ENCODE results near the gene SGPP2.

The SGPP2 gene

DNA sequence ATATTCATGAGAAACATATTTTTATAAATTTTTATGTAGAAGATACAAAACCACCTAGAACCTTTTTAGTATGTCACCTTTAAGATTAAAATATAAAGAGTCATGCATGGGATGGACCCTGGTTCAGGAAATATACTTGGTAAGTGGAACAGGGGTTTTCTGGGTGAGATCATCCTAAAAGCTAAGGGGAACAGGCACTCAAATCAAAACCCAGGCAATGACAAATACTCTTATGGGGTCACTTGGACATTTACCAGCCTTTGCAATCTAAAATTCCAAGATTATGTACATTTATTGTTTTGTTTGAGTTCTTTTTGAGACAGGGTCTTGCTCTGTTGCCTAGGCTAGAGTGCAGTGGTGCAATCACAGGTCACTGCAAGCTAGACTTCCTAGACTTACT lies 65.8 kb downstream of the SGPP2 start:
- TF ChIP-seq, protein P1, sequence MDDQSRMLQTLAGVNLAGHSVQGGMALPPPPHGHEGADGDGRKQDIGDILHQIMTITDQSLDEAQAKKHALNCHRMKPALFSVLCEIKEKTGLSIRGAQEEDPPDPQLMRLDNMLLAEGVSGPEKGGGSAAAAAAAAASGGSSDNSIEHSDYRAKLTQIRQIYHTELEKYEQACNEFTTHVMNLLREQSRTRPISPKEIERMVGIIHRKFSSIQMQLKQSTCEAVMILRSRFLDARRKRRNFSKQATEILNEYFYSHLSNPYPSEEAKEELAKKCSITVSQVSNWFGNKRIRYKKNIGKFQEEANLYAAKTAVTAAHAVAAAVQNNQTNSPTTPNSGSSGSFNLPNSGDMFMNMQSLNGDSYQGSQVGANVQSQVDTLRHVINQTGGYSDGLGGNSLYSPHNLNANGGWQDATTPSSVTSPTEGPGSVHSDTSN (CRISPR knock-in tag; IDR thresholded peaks at IDR 0.05): no peak
- TF ChIP-seq KLF7 (tag by site-specific recombination; IDR thresholded peaks at IDR 0.05; ENCODE audit: borderline replicate concordance) (no peak), ZNF169 (tag by site-specific recombination; IDR thresholded peaks at IDR 0.05) (no peak), ZNF654 (tag by site-specific recombination; IDR thresholded peaks at IDR 0.05; ENCODE audit: low read depth) (no peak)
- ChIA-PET CTCF (interaction anchor here (1.5 to 1.6 kb wide), 2 partner anchors 172 to 465 kb away, joined by 4 to 7 read pairs; no protein-coding TSS in a partner anchor), POLR2A (no interaction called here)
- Histone ChIP-seq H3K9me3 (ENCODE audit: control insufficient read depth, insufficient read depth, low read depth, low read length) (no peaks in the 10 kb centered on the region), H3K4me3 (ENCODE audit: low read depth, low read length) (no peak overlapping the region), H3K27ac (ENCODE audit: extremely low read depth, low read depth, low read length) (no peak overlapping the region), H3K4me1 (ENCODE audit: control insufficient read depth, insufficient read depth, low read length) (no peaks in the 10 kb centered on the region), H3K36me3 (ENCODE audit: control insufficient read depth in 2 of 2, insufficient read depth in 1 of 2, low read length in 2 of 2) (no peaks in the 10 kb centered on the region; a peak in 1 of 3 replicates)

DNA sequence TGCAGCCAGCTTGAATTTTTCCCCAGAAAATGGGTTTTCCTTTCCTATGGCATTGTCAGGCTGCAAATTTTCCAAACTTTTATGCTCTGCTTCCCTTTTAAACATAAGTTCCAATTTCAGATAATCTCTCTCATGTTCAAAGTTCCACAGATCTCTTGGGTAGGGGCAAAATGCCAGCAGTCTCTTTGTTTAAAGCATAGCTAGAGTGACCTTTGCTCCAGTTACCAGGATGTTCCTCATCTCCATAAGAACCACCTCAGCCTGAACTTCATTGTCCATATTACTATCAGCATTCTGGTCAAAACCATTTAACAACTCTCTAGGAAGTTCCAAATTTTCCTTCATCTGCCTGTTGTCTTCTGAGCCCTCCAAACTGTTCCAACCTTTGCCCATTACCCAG lies 68.3 kb downstream of the SGPP2 start:
- H3K36me3 ChIP-seq (ENCODE audit: control insufficient read depth in 2 of 2, insufficient read depth in 1 of 2, low read length in 2 of 2): no peaks in the 10 kb centered on the region; a peak in 1 of 3 replicates
- no peak overlapping the region for H3K4me3 ChIP-seq (ENCODE audit: low read depth, low read length)
- H3K9me3 ChIP-seq (ENCODE audit: control insufficient read depth, insufficient read depth, low read depth, low read length): no peaks in the 10 kb centered on the region
- ChIA-PET POLR2A (no interaction called here), CTCF (no interaction called here)
- TF ChIP-seq KLF8 (tag by site-specific recombination; IDR thresholded peaks at IDR 0.05): no peak
- no peak for TF ChIP-seq ZNF510 (tag by site-specific recombination; IDR thresholded peaks at IDR 0.05; ENCODE audit: insufficient replicate concordance)
- TF ChIP-seq, protein P2, sequence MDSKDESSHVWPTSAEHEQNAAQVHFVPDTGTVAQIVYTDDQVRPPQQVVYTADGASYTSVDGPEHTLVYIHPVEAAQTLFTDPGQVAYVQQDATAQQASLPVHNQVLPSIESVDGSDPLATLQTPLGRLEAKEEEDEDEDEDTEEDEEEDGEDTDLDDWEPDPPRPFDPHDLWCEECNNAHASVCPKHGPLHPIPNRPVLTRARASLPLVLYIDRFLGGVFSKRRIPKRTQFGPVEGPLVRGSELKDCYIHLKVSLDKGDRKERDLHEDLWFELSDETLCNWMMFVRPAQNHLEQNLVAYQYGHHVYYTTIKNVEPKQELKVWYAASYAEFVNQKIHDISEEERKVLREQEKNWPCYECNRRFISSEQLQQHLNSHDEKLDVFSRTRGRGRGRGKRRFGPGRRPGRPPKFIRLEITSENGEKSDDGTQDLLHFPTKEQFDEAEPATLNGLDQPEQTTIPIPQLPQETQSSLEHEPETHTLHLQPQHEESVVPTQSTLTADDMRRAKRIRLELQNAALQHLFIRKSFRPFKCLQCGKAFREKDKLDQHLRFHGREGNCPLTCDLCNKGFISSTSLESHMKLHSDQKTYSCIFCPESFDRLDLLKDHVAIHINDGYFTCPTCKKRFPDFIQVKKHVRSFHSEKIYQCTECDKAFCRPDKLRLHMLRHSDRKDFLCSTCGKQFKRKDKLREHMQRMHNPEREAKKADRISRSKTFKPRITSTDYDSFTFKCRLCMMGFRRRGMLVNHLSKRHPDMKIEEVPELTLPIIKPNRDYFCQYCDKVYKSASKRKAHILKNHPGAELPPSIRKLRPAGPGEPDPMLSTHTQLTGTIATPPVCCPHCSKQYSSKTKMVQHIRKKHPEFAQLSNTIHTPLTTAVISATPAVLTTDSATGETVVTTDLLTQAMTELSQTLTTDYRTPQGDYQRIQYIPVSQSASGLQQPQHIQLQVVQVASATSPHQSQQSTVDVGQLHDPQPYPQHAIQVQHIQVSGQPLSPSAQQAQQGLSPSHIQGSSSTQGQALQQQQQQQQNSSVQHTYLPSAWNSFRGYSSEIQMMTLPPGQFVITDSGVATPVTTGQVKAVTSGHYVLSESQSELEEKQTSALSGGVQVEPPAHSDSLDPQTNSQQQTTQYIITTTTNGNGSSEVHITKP (tag by site-specific recombination; IDR thresholded peaks at IDR 0.05): no peak
- TF ChIP-seq, protein P3, sequence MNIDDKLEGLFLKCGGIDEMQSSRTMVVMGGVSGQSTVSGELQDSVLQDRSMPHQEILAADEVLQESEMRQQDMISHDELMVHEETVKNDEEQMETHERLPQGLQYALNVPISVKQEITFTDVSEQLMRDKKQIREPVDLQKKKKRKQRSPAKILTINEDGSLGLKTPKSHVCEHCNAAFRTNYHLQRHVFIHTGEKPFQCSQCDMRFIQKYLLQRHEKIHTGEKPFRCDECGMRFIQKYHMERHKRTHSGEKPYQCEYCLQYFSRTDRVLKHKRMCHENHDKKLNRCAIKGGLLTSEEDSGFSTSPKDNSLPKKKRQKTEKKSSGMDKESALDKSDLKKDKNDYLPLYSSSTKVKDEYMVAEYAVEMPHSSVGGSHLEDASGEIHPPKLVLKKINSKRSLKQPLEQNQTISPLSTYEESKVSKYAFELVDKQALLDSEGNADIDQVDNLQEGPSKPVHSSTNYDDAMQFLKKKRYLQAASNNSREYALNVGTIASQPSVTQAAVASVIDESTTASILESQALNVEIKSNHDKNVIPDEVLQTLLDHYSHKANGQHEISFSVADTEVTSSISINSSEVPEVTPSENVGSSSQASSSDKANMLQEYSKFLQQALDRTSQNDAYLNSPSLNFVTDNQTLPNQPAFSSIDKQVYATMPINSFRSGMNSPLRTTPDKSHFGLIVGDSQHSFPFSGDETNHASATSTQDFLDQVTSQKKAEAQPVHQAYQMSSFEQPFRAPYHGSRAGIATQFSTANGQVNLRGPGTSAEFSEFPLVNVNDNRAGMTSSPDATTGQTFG (tag by site-specific recombination; IDR thresholded peaks at IDR 0.05; ENCODE audit: borderline replicate concordance): no peak
- no peak for TF ChIP-seq ZNF157 (tag by site-specific recombination; IDR thresholded peaks at IDR 0.05)
- no peak for TF ChIP-seq ZNF302 (tag by site-specific recombination; IDR thresholded peaks at IDR 0.05; ENCODE audit: low read depth)
- no peak for TF ChIP-seq ZNF571 (tag by site-specific recombination; IDR thresholded peaks at IDR 0.05)
- TF ChIP-seq BCL11A (tag by site-specific recombination; IDR thresholded peaks at IDR 0.05; ENCODE audit: low read depth): no peak
- no peak for TF ChIP-seq GLIS1 (tag by site-specific recombination; IDR thresholded peaks at IDR 0.05)
- TF ChIP-seq ZNF677 (tag by site-specific recombination; IDR thresholded peaks at IDR 0.05): no peak
- no peak for TF ChIP-seq ZNF830 (tag by site-specific recombination; IDR thresholded peaks at IDR 0.05; ENCODE audit: low read depth)
- no peak for TF ChIP-seq ZNF791 (tag by site-specific recombination; IDR thresholded peaks at IDR 0.05)
- TF ChIP-seq MZF1 (tag by site-specific recombination; IDR thresholded peaks at IDR 0.05; ENCODE audit: borderline replicate concordance): no peak
- H3K4me1 ChIP-seq (ENCODE audit: control insufficient read depth, insufficient read depth, low read length): no peaks in the 10 kb centered on the region
- no peak overlapping the region for H3K27ac ChIP-seq (ENCODE audit: extremely low read depth, low read depth, low read length)
